Activated naive CD4-positive, alpha-beta T cell treated with anti-CD3 and anti-CD28 coated beads, Interleukin-2, amount 50 U/mL, for 72 hours (primary cell): ENCODE data around the gene RPS15. TPM values are rescaled to one million over a fixed set of nuclear protein-coding genes. Genes with fewer than 3 reads are reported as not detected.
A peak's percentile ranks its signal among the peaks of the same experiment; 100 is the strongest.
"Not testable (repeated sequence)": the region's sequence is repeated elsewhere in the genome, so short reads cannot be mapped to it uniquely, and the experiment has no call there.

ENCODE experiments used
- ATAC-seq, 2 donors: fragments of 150-1000 bp; cut with Tn5 transposase; 2 replicates each; pipeline ENCODE4 v1.10.0; 2021; ENCODE audit warnings: mild to moderate bottlenecking in 2 of 2, moderate library complexity in 2 of 2
- DNase-seq, 2 donors: peaks; one replicate each; pipeline ENCODE4 v3.0.0; 2021 to 2022; ENCODE audit warnings: low spot score in 2 of 2
- H3K27ac Mint-ChIP-seq, 2 donors: one replicate each; pipeline ENCODE4 v1.8.0; 2022; ENCODE audit warnings: mild to moderate bottlenecking in 2 of 2, mixed read lengths in 2 of 2
- H3K36me3 Mint-ChIP-seq, 2 donors: one replicate each; pipeline ENCODE4 v1.8.0; 2022; ENCODE audit warnings: mixed read lengths in 2 of 2
- H3K9me3 Mint-ChIP-seq, 2 donors: one replicate each; pipeline ENCODE4 v1.8.0; 2022; ENCODE audit warnings: mixed read lengths in 2 of 2
- total RNA-seq, 2 donors: library from RNA; stranded (reverse); gene quantifications; one replicate each; pipeline ENCODE4 v1.2.3, GENCODE V29; 2022

RPS15 gene
- total RNA-seq, 2 donors from 2014 or later = 1,495 to 1,747 TPM

DNA sequence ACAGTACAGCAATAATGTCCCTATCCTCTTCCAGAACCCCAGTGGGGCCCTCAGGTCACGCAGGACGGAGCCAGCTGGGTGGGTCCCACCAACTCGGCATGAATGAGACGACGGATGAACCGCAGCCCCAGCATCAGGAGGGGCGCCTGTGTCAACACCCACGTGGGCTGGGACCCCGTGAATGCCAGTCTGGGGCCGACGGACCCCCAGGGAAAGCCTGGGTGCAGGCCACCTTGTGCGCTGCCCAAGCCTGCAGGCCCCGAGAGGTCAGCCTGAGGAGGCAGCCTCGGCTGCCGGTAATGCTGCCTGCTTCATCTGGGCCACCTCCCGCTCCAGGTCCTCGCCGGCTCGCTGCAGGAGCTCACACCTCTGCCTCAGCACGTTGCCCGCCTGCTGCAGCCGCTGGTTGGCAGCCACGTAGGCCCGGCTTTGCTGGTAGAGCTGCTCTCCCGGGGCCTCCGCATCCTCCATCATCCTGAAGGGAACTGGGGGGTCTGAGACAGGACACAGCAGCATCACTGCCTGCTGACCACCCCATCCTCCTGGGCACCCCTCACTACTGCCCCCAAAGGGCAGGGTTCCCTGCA is 36.7 kb downstream of the RPS15 start:
- no peak overlapping the region for H3K27ac Mint-ChIP-seq
- no peak for ATAC-seq
- H3K36me3 Mint-ChIP-seq = peaks cover 6% of the 10 kb centered on the region in 2 donors

GRCh38 chr19:1475751-1476437 is 37.7 kb downstream of the RPS15 start:
- no peak for ATAC-seq
- no peak for DNase-seq
- Mint-ChIP-seq H3K27ac (no peak overlapping the region), H3K9me3 (no peaks in the 10 kb centered on the region), H3K36me3 (peaks cover 6% of the 10 kb centered on the region in 2 donors)

More for the DNA sequence above, 36.7 kb downstream of the RPS15 start:
- no peaks in the 10 kb centered on the region for H3K9me3 Mint-ChIP-seq
- DNase-seq = no peak

GRCh38 chr19:1477056-1477455 is 38.9 kb downstream of the RPS15 start:
- not testable (repeated sequence) for ATAC-seq, H3K9me3 Mint-ChIP-seq, H3K36me3 Mint-ChIP-seq, DNase-seq
- H3K27ac Mint-ChIP-seq = peak overlapping the region in 1 of 2 donors; percentile 62

- peaks cover 6% of the 10 kb centered on the region in 2 donors for H3K36me3 Mint-ChIP-seq
- H3K9me3 Mint-ChIP-seq = no peaks in the 10 kb centered on the region
- ATAC-seq (peak; percentile 98 to 99), DNase-seq (peak; percentile 92 to 94)
- H3K27ac Mint-ChIP-seq = peak within 1 kb of the TSS; percentile 86 to 96
Observed at GRCh38 chr19:1478934-1479707, 40.9 kb downstream of the RPS15 start, which contains the start of gene C19orf25. C19orf25 (minus strand) TSS chr19:1479215; CDS start chr19:1478903, 312 bp downstream.

GRCh38 chr19:1481224-1481892 is 43.2 kb downstream of the RPS15 start:
- no peak overlapping the region for H3K27ac Mint-ChIP-seq
- H3K9me3 Mint-ChIP-seq = no peaks in the 10 kb centered on the region
- peaks cover 6% of the 10 kb centered on the region in 2 donors for H3K36me3 Mint-ChIP-seq
- no peak for DNase-seq
- ATAC-seq = no peak

GRCh38 chr19:1481893-1482360 is 43.7 kb downstream of the RPS15 start:
- no peak for DNase-seq
- Mint-ChIP-seq H3K36me3 (peaks cover 6% of the 10 kb centered on the region in 2 donors), H3K27ac (no peak overlapping the region), H3K9me3 (no peaks in the 10 kb centered on the region)
- ATAC-seq = no peak

GRCh38 chr19:1482361-1483130 is 44.4 kb downstream of the RPS15 start:
- H3K27ac Mint-ChIP-seq = no peak overlapping the region
- ATAC-seq (no peak), DNase-seq (no peak)
- peaks cover 6% of the 10 kb centered on the region in 2 donors for H3K36me3 Mint-ChIP-seq
- H3K9me3 Mint-ChIP-seq = no peaks in the 10 kb centered on the region

DNA sequence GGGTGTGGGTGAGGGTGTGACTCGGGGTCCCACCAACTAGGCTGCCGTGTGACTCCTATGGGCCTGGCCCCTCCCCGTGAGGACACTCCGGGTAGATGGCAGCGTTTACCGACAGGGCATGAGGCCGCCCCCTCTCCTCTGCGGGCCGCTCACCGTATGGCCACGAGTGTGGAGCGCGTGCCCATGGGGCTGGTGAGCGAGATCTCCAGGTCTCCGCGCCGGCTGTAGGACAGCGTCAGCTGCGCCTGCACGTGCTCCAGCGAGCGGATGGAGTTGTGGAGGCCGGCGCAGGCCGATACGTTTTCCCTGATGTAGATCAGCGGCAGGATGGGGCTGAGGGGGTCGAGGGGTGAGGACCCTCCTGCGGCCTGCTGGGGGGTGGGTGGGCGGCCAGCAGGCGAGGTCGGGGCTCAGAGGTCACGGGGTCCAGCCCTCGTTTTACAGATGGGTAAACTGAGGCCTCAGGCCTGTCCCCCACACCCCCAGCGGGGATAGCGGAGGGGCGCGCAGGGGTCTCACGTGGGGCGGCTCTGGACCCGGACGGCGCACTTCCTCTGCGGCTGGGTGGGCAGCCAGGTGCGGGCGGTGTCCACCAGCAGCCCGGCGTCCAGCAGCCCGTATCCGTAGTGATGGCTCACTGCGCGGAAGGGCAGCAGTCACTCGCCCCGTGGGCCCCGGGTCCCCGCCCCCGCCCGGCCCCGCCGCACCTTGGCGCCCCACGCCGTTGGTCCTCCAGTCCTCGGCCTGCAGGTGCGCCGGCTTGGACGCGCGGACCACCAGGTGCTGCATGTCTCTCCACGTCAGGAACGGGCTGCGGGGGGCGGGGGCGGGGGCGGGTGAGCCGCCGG is 45.2 kb downstream of the RPS15 start:
- Mint-ChIP-seq H3K36me3 (peaks cover 6% of the 10 kb centered on the region in 2 donors), H3K9me3 (no peaks in the 10 kb centered on the region), H3K27ac (no peak overlapping the region)
- ATAC-seq = no peak
- DNase-seq = no peak

GRCh38 chr19:1483979-1484428 is 45.8 kb downstream of the RPS15 start:
- DNase-seq (no peak), ATAC-seq (no peak)
- Mint-ChIP-seq H3K36me3 (peaks cover 3% of the 10 kb centered on the region in 2 donors), H3K27ac (no peak overlapping the region), H3K9me3 (no peaks in the 10 kb centered on the region)

GRCh38 chr19:1486720-1487575 is 48.8 kb downstream of the RPS15 start:
- H3K36me3 Mint-ChIP-seq = no peaks in the 10 kb centered on the region
- no peak overlapping the region for H3K27ac Mint-ChIP-seq
- H3K9me3 Mint-ChIP-seq = no peaks in the 10 kb centered on the region
- DNase-seq (no peak), ATAC-seq (no peak)

- no peak for DNase-seq
- no peak for ATAC-seq
- H3K27ac Mint-ChIP-seq = no peak overlapping the region
- H3K9me3 Mint-ChIP-seq = no peaks in the 10 kb centered on the region
- H3K36me3 Mint-ChIP-seq = no peaks in the 10 kb centered on the region
Observed at GRCh38 chr19:1487576-1488281, 49.5 kb downstream of the RPS15 start.

GRCh38 chr19:1488282-1488601 is 50.0 kb downstream of the RPS15 start:
- Mint-ChIP-seq H3K36me3 (no peaks in the 10 kb centered on the region), H3K27ac (no peak overlapping the region), H3K9me3 (no peaks in the 10 kb centered on the region)
- DNase-seq (no peak), ATAC-seq (no peak)

DNA sequence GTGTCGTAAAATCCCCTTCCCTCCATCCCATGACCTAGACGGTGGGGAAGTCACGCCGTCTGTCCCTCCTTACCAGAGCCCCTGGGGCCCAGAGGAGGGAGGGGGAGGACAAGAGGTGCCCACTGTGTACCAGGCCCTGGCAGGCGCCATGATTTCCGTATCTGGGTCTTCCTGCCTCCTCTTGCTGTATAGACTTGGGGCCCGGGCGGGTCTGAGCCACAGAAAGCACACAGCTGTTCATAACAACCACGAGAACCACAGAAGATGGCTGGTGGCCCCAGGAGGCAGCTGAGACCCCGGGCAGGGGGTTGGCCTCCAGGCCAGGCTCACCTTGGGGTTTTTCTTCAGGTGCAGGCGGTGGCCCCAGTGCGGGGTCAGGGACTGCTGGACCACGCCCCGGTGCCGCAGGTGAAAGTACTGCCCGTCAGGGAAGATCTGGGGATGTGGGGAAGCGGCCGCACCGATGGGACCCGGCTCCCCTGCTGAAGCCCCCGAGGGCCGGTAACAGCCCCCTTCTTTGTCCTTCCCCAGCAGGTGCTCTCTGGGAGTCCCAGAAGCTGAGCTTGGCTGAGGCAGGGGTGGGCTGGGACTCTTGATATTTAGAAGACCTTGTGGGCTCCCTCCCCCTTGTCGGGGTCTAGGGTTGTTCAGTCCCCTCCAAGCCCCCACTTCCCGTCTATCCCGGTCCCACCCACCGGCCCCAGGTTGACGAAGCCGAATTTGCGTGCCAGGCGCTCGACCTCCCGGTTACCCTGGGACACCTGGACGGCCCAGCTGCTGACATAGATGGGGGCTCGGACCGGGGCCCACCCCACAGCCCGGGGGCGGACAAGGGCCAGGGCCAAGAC is 51.5 kb downstream of the RPS15 start:
- no peak for ATAC-seq
- no peak for DNase-seq
- H3K36me3 Mint-ChIP-seq = no peaks in the 10 kb centered on the region
- H3K9me3 Mint-ChIP-seq = no peaks in the 10 kb centered on the region
- no peak overlapping the region for H3K27ac Mint-ChIP-seq
